ENCODE data around the gene RAD51B.

The RAD51B gene

GRCh38 chr14:68141281-68142088 lies 321.9 kb downstream of the RAD51B start:
- DNase-seq (ENCODE audit: insufficient read length, low spot score) (no peak), FAIRE-seq (no peak)
- TF ChIP-seq CTCF (IDR thresholded peaks at IDR 0.05; ENCODE audit: insufficient read depth, missing control alignments), result no peak

GRCh38 chr14:68143341-68143841 lies 323.8 kb downstream of the RAD51B start:
- DNase-seq (ENCODE audit: insufficient read length, low spot score) (no peak), FAIRE-seq (no peak)
- TF ChIP-seq CTCF (IDR thresholded peaks at IDR 0.05; ENCODE audit: insufficient read depth, missing control alignments), result no peak

- FAIRE-seq (no peak), DNase-seq (ENCODE audit: insufficient read length, low spot score) (no peak)
- TF ChIP-seq CTCF (IDR thresholded peaks at IDR 0.05; ENCODE audit: insufficient read depth, missing control alignments), result no peak
These were observed 324.6 kb downstream of the RAD51B start for GRCh38 chr14:68144051-68144681.

- no peak for TF ChIP-seq CTCF (IDR thresholded peaks at IDR 0.05; ENCODE audit: insufficient read depth, missing control alignments)
- FAIRE-seq, result no peak
- DNase-seq (ENCODE audit: insufficient read length, low spot score), result no peak
These were observed 325.5 kb downstream of the RAD51B start for GRCh38 chr14:68145036-68145435.

GRCh38 chr14:68145539-68145938 lies 326.0 kb downstream of the RAD51B start:
- no peak for TF ChIP-seq CTCF (IDR thresholded peaks at IDR 0.05; ENCODE audit: insufficient read depth, missing control alignments)
- no peak for DNase-seq (ENCODE audit: insufficient read length, low spot score)

GRCh38 chr14:68146818-68147217 lies 327.2 kb downstream of the RAD51B start:
- DNase-seq (ENCODE audit: insufficient read length, low spot score) (no peak), FAIRE-seq (no peak)

More at GRCh38 chr14:68145539-68145938, 326.0 kb downstream of the RAD51B start:
- FAIRE-seq, result no peak

More at GRCh38 chr14:68146818-68147217, 327.2 kb downstream of the RAD51B start:
- TF ChIP-seq CTCF (IDR thresholded peaks at IDR 0.05; ENCODE audit: insufficient read depth, missing control alignments), result no peak
